Stimulated activated CD4-positive, alpha-beta T cell treated with anti-CD3 and anti-CD28 coated beads, Interleukin-2, amount 100 ng/mL, for 4 hours (primary cell): ENCODE data around the gene NSMCE3.
"Not testable (repeated sequence)": the region's sequence is repeated elsewhere in the genome, so short reads cannot be mapped to it uniquely, and the experiment has no call there.

Source experiments
- DNase-seq: peaks from one replicate; pipeline ENCODE4 v3.0.0-alpha.2; 2020; ENCODE audit warnings: low read depth

Gene NSMCE3

GRCh38 chr15:29270169-29270955 is 740 bp upstream of the NSMCE3 start:
- no peak for DNase-seq

GRCh38 chr15:29268706-29269484 is 727 bp downstream of the NSMCE3 start:
- peak; percentile 9 for DNase-seq

GRCh38 chr15:29266052-29266582 is 3.5 kb downstream of the NSMCE3 start:
- no peak for DNase-seq

- no peak for DNase-seq
Measured at GRCh38 chr15:29263289-29263688, 6.3 kb downstream of the NSMCE3 start.

- DNase-seq: no peak
Measured at GRCh38 chr15:29262738-29263137, 6.9 kb downstream of the NSMCE3 start.

GRCh38 chr15:29260896-29261295 is 8.7 kb downstream of the NSMCE3 start:
- no peak for DNase-seq

GRCh38 chr15:29259233-29259632 is 10.4 kb downstream of the NSMCE3 start:
- DNase-seq: no peak

GRCh38 chr15:29252234-29252633 is 17.4 kb downstream of the NSMCE3 start:
- no peak for DNase-seq

- no peak for DNase-seq
Measured at GRCh38 chr15:29244544-29244943, 25.1 kb downstream of the NSMCE3 start.

- no peak for DNase-seq
Measured at GRCh38 chr15:29244123-29244522, 25.5 kb downstream of the NSMCE3 start.

GRCh38 chr15:29242456-29243242 is 27.0 kb downstream of the NSMCE3 start:
- no peak for DNase-seq

GRCh38 chr15:29241207-29241606 is 28.4 kb downstream of the NSMCE3 start:
- no peak for DNase-seq

GRCh38 chr15:29239395-29239794 is 30.2 kb downstream of the NSMCE3 start:
- no peak for DNase-seq

- DNase-seq: no peak
Measured at GRCh38 chr15:29233566-29233965, 36.1 kb downstream of the NSMCE3 start.

- DNase-seq: no peak
Measured at GRCh38 chr15:29226436-29227208, 43.0 kb downstream of the NSMCE3 start.

- no peak for DNase-seq
Measured at GRCh38 chr15:29225534-29226234, 43.9 kb downstream of the NSMCE3 start.

GRCh38 chr15:29224987-29225363 is 44.6 kb downstream of the NSMCE3 start:
- DNase-seq: not testable (repeated sequence)

- not testable (repeated sequence) for DNase-seq
Measured at GRCh38 chr15:29224235-29224986, 45.2 kb downstream of the NSMCE3 start.

GRCh38 chr15:29223640-29224039 is 46.0 kb downstream of the NSMCE3 start:
- no peak for DNase-seq
